GM11168 (cell line): ENCODE measurements around the gene RAB6B.

Source experiments
- in situ Hi-C: fragments of 300-500 bp; cut with MboI; formaldehyde crosslinking; loops from one replicate; pipeline ENCODE4 v1.12.0; 2022; ENCODE audit warnings: low sequenced_read_pairs; ENCODE audit not compliant: unreplicated experiment

Gene RAB6B

DNA sequence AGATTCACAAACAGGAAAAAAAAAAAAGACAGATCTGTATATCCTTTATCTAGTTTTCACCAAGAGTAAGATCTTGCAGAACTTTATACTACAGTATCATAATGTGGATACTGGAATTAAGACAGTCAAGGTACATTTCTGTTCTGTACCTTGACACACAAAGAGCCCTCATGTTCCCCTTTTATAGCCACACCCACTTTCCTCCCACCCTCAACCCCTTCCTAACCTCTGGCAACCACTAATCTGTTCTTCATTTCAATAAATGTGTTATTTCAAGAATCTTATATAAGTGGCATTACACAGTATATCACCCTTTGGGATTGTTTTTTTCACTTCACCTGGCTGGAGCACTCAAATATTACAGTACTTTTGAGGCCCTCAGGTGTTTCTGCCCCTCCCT is 3.6 kb upstream of the RAB6B start:
- in situ Hi-C loops = no loop called here

DNA sequence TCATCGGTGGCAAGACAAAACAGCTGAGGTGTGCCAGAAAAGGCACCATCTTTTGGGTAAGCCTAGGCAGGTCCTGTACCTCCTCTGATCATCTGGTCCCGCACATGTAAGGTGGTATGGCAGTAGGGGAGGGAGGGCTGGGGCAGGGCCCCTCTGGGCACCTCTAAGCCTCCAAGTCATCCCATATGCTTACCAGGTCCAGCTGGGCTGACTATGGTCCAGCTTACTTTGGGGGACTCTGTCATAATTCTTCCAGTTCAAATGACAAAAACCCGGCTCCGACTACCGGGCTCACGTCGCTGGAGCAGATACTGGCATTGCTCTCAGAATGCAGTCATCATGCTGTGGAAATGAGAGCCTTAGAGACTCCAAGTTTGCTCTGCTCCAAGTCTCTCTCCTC is 1.9 kb upstream of the RAB6B start:
- in situ Hi-C loops = no loop called here

DNA sequence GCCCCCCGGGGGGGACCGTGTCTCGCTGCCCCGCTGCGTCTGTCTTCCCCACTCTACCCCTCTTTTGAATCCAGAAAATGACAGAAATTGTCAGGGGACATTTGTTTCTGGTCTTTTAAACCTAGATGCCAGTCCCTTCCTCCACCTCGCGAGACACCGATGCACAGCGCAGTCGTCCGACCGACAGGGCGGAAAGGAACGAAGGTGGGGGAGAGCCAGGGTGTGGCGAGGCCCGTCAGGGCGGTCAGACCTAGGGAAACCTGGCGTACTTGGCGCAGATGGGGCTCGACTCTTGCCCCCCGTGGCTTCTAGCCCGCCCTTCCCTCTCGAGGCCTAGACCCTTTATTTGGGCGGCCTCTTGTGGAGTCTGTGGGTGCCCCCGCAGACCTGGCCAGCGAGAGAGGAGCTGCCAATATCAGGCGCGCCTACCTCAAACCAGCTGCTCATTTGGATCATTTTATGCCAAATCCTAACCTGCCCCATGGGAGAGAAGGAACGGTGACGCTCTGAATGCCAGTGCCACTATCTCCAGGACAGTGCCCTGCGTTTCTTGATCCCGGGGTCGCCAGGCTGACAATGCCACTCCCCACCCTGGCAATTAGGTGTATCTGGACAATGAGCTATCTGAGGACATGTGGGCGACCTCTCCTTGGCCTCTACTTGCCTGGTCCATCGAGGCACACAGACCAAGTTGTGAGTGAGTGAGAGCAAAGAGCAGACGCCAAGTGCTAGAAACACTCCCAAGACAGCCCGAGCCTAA is 500 bp upstream of the RAB6B start:
- in situ Hi-C loops = no loop called here

DNA sequence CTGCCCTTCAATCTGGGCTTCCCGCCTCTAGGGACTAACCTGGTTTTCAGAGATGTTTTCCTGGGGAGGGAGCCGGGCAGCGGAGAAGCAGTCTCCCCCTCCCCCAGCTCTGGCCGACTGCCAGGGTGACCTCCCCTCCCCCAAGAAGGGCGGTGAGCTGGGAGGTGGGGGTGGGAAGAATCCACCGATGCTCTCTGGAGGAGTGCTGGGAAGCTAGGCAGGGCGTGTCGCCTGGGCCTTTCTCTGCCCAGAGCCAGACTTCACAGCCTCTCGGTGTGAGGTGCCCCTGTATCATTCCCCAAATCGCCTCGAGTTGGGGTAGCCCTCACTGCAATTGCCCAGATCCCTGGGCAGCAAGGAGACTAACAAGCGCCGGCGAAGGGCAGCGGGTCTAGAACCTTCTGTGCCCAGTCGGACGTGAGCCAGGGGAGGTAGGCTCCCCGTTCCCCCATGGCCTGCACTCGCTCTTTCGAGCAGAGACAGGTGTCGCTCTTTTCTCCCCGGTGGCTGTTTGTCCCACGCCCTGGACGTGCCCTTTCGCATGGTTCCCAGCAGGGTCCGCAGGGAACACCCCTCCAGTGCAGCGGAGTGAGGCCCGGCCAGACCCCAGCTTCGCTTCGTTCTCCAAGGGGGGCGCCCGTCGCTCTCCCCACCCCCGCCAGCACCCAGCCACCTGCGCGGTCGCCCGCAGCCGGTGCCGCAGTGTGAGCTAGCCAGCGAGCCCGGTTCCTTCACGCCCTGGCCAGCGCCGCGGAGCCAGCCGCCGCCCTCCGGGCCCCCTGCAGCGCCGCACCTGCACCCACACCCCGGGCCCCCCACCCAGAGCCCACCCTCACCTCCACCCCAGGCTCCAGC is 1.1 kb downstream of the RAB6B start:
- in situ Hi-C loops = no loop called here

DNA sequence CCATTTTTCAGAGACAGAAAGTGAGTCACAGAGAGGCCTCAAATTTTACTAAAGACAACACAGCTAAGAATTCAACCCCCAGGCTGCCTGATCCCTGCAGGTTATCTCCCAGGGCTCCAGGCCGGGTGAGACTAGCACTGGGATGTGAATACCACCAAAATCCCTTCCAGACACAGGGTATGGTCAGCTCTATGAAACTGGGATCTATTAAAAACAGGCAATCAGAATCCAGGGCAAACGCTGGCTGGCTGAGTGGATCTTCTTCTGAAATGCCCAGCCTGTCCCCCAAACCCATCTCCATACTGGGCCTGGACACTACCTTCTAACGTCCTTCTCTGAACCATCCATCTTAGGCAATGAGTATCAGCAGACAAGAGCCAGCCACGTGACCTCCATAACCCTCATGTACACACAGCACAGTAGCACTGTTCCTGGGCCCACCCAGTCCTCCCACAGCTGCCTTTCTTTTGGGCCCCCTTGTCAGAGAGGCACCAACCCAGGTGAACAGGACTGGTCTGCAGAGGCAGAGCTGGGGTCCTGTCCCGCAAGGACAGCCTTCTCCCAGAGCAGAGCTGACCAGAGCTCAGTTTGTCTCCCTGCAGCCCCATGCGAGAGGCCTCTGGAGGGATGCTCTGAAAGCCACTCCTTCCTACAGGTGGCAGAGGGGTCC is 1.9 kb downstream of the RAB6B start:
- in situ Hi-C loops = no loop called here

DNA sequence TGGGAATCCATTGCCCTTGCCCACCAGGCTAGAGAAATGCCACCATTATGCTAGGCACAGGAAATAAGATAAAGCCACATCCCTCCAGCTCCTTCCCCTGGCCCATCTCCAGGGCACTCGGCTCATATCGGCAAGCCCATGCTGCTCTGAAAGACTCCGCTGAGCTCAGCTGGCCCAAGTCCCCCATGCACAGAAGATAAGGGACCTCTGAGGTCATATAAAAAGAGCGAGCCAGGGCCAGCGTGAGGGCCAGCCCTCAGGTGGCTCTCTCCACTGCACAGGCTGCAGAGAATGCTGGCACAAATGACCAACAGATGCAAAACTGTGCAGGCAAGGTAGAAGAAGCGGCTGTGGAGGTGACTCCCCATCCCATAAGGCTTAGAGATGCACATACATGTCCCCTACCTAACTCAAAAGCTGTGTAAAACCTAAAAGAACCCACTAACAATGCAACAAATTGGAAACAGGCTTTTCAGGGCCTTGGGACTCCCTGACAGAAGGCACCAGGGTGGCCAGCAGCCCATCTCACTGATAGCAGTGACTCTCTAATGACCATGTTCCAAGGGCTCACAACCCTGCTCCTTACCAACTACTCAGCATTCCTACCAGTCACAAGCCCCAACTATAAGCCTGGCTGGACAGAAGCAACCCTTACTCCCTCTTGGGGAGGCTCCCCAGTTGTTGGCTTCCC is 3.0 kb downstream of the RAB6B start:
- in situ Hi-C loops = no loop called here

DNA sequence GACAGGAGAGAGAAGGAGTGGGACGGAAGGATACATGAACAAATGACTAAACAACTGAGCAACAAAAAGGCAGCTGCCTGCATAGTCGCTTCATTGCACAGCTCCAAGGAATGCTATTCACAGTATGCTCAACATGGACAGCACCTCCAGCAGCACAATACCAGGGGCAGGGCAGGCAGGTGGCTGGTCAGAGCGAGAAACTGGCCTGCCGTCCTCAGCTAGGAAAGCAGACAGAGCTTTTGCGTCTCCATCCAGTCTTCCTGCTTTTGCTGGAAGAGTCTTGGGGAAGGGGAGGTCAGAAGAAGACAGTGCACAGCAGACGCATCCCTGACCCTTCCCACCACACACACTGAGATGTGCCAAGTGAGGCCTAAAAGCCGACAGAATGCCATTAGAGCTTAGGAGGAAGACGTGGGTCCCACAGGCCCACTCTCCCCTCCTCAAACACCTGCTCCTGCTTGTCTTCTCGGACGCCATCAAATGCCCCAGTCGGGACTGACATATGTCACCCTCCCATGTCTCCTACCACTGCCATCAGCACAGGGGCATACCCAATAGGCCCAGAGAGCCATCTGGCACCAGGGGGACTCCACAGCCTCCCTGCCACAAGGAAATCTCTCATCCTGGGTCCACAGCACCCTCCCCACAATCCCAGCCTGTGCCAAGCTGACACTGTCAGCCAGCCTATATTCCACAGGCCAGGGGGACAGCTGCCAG is 3.9 kb downstream of the RAB6B start:
- in situ Hi-C loops = no loop called here

DNA sequence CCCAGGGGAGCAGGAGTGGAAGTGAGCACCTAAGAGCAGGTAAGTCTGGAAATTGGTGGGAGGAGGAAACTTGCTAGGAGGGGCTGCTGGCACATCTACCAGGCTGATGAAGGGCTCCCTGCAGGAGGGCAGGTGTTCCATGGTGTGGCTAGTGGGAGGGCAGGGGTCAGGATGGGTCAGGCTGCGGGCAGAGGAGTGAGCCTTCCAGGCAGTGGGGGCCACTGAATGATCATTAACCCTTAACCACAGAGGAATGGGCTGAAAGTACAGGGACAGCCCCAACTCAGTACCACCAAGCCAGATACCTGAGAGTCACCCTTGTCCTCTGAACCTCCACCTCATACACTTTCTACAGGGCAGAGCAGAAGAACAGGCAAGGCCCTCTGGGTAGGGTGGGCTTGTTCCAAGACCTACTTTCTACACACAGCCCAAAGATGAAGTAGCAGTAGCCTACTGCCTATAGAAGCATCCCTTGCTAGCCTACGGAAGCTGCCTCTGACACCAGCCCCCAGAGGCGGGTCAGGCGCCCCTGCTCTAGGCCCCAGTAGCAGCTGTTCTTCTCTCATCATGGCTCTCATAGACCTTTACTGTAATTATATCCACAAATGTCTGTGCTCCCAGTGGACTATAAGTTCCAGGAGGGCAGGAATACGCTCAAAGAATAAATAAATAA is 4.6 kb downstream of the RAB6B start:
- in situ Hi-C loops = no loop called here

DNA sequence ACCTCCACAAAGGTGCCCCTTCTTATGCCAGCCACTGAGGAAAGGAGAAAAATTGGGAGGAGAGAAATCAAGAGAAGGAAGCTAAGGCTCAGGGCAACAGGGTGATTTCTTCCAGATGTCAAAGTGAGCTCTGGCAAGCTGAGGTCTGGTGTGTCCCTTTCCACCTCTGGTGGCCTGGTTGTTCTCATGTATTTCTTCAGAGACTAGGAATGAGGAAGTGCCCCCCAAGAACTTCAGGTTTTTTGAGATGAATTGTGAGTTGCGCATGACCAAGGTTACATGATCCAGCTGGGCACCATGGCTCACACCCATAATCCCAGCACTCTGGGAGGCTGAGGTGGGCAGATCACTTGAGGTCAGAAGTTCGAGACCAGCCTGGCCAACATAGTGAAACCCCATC is 5.6 kb downstream of the RAB6B start:
- in situ Hi-C loops = no loop called here

DNA sequence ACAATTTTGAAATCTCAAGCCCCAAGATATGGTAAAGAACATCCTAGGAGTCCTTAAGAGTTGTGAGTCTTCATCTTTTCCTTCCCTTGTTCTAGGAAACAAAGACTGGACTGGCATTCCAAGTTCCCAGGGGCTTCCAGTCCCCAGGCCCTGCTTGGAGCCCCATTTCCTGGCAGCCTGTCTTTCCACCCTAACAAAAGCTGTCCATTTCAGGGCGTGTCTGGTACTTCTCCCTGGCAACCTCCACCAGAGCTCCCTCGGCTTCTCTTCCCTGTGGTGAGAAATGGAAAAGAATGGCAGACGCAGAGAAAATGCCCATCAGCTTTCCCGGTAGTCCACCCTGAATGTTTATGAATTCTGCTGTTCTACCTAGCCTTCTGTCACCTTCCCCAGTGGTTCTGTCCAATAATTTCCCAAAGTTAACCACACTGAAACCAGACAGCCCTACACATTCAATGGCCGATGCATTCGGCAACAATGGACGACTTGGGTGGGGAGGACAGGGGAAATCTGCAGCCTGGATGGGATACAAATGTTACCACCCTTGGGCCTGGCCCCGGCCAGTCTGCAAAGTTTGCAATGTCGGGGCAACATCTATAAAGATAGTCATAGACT is 6.8 kb downstream of the RAB6B start:
- in situ Hi-C loops = no loop called here

DNA sequence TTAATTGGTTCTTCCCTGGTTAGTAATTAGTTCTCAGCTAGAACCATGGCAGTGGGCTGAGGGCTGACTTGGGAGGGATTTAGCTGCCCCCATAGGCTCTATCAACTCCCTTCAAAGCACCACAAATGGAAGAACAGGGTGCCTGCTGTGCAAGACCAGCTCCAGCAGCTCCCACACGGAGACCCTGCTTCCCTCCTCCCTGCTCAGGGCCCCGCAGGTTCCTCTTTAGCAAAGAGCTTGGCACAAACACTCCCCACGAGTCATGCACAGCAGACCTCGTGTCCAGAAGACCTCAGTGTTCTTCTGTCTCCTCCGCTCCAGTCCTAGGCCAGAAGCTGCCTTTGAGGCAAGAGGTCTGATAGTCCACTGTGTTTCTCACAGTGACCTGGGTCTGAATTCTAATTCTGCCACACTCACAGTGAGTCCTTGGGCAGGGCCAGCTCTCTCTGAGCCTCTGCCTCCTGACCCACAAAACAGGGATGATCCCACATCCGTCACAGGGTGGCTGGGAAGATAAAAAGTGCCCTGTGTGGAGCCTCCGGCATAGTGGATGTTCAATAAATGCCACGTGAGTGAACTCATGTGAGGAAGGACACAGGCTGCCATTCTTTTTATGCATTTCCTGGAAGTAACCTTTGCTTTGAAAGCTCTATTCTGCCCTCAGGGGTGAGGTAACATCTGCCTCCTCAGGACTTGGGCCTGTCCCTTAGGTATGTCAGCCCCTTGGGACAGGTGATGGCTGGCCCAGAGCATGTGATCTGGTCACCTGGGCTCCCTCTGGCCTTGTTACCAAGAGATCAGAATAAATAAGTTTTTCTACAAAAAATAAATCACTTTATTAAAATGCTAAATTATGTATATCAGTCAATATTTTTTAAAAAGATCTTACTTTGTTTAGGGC is 7.6 kb downstream of the RAB6B start:
- in situ Hi-C loops = no loop called here

DNA sequence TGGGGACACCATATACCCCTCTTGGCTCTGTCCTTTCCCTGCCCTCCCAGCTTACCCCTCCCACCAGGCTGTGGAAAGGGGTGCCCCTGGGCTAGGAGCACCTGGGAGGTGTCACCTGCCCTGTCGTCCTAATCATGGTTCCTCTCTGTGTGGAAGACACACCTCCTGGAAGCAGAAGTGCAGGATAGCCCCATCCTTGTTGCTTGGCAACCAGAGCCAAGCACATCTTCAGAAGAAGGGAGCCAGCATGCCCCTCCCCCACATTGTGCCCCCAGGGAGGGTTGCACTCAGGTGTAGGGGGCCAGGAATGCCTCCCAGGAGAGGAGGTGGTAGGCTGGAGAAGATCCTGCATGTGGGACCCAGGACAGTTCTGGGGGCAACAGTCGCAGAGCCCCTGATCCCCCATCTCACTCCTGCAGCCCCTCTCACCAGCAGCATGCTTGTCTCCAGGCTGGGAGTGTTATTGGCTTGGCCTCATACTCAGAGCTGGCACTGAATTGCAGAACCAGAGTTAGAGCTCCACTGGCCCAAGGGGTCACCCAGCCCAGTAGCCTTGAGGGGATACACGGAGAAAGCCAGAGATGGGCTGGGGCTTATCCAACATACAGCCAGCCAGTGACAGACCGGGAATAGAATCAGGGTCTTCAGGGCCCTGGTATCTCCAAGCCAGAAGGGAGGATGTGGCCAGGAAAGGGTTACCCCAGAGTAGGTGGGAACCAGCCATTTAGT is 8.4 kb downstream of the RAB6B start:
- in situ Hi-C loops = no loop called here

DNA sequence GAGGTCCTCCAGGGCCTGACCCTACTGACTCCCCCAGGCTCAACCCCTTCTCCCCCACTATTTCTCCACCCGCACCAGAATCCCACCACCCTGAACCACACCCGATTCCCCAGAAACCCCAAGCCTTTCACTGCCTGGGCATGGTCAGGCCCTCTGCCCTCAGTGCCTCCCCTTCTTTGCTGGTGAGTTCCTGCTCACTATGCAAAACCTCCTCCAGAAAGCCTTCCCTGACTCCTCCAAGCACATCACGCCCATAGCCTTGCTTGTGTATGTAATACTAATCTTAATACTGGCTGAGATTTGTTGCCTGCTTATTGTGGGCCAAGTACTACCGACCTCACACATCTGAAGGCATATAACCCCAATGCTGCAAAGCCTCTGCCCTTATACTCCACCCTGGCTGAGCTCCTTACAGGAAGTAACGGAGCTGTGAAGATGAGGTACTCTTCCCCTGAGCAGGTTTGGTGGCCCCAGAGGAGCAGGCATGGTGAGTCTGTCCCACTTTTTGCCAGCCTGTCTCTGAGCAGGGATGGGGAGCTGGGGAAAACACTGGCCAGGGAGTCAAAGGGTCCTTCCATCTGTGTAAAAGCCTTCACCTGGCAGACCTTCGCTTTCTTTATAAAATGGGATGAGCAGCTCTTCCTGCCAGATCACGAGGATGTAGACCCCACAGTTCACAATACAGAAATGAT is 9.5 kb downstream of the RAB6B start:
- in situ Hi-C loops = no loop called here

DNA sequence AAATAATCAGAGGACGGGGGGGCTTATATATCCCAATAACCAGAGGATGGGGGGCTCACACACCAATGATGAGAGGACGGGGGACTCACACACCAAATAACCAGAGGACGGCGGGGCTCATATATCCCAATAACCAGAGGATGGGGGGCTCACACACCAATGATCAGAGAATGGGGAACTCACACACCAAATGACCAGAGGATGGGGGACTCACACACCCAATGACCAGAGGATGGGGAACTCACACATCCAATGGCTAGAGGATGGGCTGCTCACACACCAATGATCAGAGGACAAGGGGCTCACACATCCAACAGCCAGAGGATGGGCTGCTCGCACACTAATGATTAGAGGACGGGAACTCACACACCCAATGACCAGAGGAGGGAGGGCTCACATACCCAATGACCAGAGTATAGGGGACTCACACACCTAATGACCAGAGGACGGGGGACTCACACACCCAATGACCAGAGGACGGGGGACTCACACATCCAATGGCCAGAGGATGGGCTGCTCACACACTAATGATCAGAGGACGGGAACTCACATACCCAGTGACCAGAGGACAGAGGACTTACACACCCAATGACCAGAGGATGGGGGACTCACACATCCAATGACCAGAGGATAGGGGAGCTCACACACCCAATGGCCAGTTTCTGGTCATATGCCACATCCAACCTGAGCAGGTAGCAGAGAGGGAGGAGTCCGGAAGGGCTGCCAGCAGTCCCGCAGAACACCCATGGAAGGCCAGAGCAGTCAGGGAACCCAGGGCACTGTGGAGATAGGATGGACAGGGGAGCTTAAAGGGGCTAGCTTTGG is 10.6 kb downstream of the RAB6B start:
- in situ Hi-C loops = no loop called here

DNA sequence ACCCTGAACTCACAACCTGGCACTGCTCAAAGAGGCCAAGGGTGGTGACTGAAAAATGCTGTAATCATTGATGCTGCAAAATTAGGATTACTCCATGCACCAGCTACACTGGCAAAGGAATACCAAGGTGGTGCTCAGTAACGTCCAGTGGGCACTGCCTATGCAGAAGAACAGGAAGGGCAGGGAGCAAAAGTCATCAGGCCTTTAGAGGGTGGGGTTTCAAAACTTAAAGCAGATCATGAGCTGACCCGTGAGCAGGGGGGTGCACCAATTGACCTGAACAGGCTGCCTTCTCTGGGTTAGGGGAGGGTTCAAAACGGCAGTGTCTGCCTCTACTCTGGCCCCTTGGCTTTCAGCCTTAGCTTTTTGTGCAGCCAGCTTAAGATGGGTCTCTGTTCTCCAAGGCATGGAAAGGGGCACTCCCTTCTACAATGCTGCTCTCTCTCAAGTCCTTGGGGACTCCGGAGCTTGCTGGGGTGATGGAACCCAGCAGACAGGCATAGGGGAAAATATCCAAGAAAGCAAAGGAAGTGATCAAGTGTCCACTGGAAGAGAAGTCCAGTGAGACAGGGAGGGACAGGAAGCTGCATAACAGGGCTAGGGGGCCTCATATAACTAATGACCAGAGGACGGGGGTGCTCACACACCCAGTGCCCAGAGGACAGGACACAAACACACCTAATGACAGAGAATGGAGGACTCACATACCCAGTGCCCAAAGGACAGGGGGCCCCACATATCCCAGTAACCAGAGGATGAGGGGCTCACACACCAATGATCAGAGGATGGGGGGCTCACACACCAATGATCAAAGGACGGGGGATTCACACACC is 11.4 kb downstream of the RAB6B start:
- in situ Hi-C loops = no loop called here
